Hematopoietic multipotent progenitor cell treated with erythropoietin and hydrocortisone succinate and interleukin-3 and kit ligand, for 15 days (in vitro differentiated cells): Measurements from ENCODE around the gene USF2.
A peak's percentile ranks its signal among the peaks of the same experiment; 100 is the strongest.

Experiments
- DNase-seq: peaks from one replicate; pipeline ENCODE4 v3.0.0-alpha.2; 2015; ENCODE audit warnings: low spot score

Gene USF2

GRCh38 chr19:35265900-35266519 lies 2.8 kb upstream of the USF2 start:
- DNase-seq: no peak

- no peak for DNase-seq
These were observed 2.0 kb upstream of the USF2 start for GRCh38 chr19:35266520-35267352.

GRCh38 chr19:35267353-35267817 lies 1.4 kb upstream of the USF2 start:
- DNase-seq: no peak

DNA sequence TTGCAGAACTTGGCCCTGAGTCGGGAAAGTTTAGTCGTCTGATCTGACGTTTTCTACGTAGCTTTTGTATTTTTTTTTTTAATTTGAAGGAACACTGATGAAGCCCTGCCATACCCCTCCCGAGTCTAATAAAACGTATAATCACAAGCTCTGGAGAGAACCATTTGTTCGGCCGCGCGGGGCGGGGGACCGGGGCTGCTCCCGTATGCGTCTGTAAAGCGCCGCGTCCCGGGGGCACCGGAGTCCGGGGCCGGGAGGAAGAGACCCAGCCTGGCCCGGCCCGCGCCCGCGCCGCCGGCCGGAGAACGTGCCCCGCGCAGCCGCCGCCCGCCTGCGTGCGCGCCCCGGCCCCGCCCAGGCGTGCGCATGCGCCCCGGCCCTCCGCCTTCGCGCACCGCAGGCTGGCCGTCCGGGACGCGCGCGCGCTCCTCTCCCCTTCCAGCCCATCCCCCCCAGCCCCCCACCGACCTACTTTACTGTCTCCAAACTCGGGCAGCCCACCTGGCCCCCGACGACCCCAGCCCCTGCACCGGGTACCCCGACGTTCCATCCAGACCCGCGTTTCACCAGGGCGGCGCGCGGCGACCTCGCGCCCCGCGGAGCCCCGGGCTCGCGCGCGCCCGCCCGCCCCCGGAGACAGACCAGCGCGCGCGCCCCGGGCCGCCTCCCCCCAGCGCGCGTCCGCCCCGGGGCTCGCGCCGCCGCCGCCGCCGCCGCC lies 785 bp upstream of the USF2 start:
- DNase-seq: peak; percentile 85

DNA sequence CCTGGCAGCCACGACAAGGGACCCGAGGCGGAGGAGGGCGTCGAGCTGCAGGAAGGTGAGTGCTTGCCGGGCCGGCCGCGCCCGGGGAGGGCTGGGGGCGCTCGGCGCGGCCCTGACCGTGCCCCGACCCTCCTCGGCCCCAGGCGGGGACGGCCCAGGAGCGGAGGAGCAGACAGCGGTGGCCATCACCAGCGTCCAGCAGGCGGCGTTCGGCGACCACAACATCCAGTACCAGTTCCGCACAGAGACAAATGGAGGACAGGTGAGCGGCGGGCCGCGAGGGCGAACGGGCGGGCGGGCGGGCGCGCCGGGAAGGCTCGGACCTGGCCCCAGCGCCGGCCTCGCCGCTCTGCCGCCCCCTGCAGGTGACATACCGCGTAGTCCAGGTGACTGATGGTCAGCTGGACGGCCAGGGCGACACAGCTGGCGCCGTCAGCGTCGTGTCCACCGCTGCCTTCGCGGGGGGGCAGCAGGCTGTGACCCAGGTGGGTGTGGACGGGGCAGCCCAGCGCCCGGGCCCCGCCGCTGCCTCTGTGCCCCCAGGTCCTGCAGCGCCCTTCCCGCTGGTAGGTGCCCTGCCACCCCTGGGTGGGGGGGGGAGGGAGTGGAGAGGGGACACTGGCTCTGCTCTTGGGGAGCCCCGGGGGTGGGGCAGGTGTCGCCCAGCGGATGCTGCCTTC lies 816 bp downstream of the USF2 start:
- peak; percentile 77 for DNase-seq

- DNase-seq: no peak
These were observed 1.6 kb downstream of the USF2 start for GRCh38 chr19:35270381-35270811.

DNA sequence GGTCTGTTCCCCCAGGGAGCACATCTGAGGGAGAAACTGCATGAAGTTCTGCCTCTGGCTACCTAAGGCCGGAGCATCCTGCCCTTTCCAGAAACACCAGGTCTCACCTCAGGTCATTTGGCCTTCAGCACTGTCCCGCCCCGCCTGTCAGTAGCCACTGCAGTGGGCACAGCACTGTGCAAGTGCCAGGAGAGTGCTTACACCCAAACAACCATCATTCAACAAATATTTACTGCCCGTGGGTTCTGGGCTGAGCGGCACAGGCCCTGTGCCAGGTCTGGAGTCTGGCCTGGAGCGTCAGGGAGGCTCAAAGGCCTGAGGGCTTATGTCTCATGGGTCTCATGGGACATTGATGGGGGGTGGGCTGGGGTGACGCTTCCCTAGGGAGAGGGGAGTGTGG lies 2.8 kb downstream of the USF2 start:
- no peak for DNase-seq

GRCh38 chr19:35272122-35272719 lies 3.5 kb downstream of the USF2 start:
- DNase-seq: no peak

DNA sequence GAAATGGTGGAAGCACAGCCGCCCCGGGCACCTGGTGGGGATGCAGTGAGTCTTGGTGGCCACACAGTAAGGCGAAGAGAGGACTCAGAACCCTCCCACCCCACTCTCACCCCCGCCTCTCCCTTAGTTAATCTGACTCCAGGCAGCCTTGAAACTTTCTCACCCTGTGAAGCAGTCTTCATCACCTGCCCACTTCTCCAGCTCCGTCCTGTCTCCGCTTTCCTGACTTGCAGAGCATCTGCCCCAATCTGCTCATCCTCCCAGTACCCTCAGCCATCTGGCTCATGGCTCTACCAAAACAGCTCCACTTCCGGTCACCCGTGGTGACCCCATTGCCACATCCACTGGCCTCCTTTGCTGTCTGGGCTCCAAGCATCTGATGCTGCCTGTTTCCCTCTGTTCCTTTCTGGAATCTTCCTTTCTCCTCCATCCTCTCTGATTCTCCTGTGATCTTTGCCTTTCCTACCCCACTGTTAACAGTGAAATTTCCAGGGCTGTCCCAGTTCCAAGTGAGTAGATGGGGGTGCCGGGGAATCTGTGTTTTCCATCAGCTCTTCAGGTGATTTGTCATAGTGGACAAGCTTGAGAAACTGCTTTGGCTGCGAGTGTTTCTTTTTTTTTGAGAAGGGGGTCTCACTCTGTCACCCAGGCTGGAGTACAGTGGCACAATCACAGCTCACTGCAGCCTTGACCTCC lies 4.3 kb downstream of the USF2 start:
- no peak for DNase-seq

- DNase-seq: no peak
These were observed 5.0 kb downstream of the USF2 start for GRCh38 chr19:35273686-35274259.

DNA sequence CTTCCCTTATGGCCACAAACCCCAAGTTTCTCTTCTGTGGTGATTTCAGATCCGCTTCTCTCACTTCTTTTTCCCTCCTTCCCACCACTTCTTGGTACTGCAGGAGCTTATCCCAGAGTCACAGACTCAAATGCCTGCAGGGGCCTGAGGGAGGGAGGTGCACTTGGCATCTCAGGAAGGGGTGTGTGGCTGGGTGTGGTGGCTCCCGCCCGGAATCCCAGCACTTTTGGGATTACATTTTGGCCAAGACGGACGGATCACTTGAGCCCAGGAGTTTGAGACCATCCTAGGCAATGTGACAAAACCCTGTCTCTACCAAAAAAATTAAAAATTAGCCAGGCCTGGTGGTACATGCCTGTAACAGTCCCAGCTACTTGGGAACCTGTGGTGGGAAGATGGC lies 5.6 kb downstream of the USF2 start:
- no peak for DNase-seq

DNA sequence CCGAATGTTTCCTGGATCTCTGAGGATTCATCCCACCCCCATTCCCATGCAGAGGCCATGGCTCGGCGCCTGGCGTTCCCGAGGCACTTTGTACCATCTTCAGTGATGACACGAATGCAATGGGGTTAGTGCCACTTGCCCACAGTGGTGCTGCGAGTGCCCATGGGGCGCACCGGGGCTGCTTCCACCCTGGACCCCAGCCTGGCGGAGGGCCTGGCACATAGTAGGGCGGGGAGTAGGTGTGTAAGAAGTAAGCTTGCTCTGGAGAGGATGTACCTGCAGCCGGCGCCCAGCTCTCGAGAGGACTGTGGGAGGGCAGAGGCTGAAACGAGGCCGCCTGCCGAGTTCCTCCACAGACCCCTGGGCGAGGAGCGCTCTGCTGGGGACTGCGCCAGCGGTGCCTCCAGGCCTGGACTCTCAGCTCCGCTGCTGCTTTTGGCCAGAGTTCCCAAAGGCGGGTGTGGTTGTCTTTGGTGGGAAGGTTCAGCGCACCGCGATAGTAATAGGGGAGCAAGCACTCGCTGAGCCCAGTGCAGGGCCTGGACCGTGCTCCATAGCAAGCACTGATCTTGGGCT lies 8.0 kb downstream of the USF2 start:
- no peak for DNase-seq

GRCh38 chr19:35278578-35279284 lies 10.0 kb downstream of the USF2 start:
- DNase-seq: no peak

GRCh38 chr19:35279374-35279773 lies 10.6 kb downstream of the USF2 start:
- no peak for DNase-seq

DNA sequence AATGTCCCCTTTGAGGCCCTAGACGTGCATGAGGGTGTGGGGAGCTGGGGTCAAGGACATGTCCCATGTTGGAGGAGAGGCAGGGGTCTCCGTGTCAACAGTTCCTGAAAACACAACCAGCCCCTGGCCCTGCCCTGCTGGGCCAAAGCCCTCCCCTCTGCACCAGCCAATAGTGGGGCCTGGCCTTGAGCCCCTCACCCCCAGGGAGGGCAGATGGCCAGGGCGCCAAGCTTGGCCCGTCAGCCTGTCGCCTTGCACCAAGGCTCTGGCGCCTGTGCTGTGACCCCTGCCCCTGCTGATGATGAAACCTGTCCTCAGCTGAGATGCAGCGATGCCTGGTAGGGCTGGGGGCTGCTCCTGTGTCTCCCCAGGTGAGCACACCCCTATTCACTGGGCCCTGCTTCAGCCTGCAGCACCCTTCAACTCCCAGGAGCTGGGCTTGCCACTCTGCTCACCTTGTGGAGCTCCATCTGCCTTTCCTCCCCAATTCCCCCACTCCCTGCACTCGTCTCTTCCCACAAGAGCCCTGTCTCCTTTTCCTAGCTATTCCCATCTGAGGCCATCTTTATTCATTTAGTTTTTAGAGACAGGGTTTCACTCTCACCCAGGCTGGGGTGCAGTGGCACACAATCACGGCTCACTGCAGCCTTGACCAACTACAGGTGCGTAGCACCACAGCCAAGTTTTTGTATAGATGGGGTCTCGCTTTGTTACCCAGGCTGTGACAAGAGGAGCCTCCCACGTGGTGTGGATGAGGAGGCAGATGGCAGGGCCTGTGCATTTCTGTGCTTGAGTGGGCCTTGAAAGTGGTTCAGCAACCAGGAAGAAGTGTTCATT lies 11.4 kb downstream of the USF2 start:
- DNase-seq: no peak

- no peak for DNase-seq
These were observed 12.5 kb downstream of the USF2 start for GRCh38 chr19:35281303-35281702.

DNA sequence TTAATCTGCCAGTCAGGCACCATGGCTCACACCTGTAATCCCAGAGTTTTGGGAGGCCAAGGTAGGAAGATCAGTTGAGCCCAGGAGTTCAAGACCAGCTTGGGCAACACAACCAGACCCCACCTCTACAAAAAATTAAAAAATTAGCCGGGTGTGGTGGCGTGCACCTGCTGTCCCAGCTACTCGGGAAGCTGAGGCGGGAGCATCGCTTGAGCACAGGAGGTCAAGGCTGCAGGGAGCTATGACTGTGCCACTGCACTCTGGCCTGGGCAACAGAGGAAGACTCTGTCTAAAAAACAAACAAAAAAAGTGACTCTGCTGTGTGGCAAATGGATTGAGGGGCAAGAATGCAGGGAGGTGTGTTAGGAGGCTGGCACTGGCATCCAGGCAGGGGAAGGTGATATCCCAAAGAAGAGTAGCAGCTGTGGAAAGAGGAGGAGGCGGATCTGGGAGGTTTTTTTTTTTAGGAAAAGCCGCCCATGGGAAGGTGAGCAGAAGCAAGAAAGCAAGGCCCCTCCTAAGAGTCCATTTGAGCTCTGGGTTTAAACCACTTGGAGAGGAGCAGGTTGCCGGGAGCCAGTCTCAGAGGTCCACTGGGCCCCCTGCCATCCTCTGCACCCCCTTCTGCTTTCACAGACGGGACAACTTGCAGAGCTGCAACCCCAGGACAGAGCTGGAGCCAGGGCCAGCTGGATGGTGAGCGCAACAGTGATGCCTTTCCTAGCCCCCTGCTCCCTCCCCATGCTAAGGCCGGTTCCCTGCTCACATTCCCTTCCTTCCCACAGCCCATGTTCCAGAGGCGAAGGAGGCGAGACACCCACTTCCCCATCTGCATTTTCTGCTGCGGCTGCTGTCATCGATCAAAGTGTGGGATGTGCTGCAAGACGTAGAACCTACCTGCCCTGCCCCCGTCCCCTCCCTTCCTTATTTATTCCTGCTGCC lies 15.7 kb downstream of the USF2 start:
- no peak for DNase-seq

GRCh38 chr19:35285095-35285449 lies 16.3 kb downstream of the USF2 start:
- DNase-seq: no peak
